Posterior vena cava (tissue), 2 donors: Measurements from ENCODE around the gene CEP112. TPM values are rescaled to one million over a fixed set of nuclear protein-coding genes. Genes with fewer than 3 reads are reported as not detected.

Source experiments
- DNase-seq: peaks from one replicate; pipeline ENCODE4 v3.0.0-alpha.2; 2020; ENCODE audit warnings: low spot score
- intact Hi-C, 2 donors: fragments of 100-400 bp; cut with DNase I; formaldehyde crosslinking; loops; one replicate each; pipeline versions ENCODE4 v1.14.1 to v1.14.2; 2022 to 2023
- total RNA-seq, 2 donors: library from RNA; stranded (reverse); fragmentation: NEBNext Ultra II Directional; extraction: Animal tissue kit (Norgen Biotek cat#: 25700); gene quantifications; one replicate each; pipeline ENCODE4 v1.2.1, GENCODE V29; 2021
- donor health status: DM: yes; HTN: yes; CAD: no.
- donor health status: DM: yes; HTN: yes; CAD: no.

The CEP112 gene
- total RNA-seq, 2 donors from 2014 or later: 27.5 to 33.4 TPM

DNA sequence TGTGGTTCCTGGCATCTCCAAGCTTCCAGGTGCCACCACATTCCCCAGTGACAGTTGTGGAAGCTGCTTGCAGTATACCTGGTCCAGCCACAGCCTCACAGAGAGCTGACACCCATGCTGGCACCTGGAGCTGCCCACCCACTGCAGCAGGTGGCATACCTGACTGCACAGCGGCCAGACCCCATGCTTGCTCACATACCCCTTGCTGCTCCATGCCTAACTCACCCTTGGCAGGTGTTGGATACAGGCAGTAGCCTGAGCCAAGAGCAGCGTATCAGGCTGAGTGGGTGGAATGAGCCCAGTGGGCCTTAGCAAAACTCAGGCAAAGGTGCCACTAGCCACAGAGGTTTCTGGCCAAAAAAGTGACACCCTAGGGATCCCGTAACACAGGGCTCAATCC lies 232.3 kb downstream of the CEP112 start:
- DNase-seq: no peak
- intact Hi-C loops: no loop called here

DNA sequence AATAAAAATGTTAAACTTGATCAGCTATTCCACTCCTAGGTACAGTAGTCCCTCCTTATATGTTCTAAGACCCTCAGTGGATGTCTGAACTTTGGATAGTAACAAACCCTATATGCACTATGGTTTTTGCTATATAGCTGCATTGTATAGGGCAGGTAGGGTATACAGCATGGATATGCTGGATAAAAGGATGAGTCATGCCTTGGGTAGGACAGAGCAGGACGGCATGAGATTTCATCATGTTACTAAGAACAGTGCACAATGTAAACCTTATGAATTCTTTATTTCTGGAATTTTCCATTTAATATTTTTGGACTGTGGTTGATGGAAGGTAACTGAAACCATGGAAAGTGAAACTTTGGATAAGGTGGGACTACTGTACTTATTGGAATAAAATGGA lies 235.1 kb downstream of the CEP112 start:
- intact Hi-C loops: no loop called here
- no peak for DNase-seq

DNA sequence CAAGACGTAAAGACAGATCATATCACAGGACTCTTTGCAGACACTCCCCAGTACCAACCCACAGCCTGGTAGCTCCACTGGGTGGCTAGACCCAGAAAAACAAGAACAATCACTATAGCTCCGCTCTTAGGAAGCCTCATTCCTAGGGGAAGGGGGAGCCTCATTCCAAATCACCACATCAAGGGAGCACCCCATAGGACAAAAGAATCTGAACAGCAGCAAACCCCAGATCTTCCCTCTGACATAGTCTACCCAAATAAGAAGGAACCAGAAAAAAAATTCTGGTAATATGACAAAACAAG lies 237.8 kb downstream of the CEP112 start:
- intact Hi-C loops: no loop called here
- DNase-seq: no peak

DNA sequence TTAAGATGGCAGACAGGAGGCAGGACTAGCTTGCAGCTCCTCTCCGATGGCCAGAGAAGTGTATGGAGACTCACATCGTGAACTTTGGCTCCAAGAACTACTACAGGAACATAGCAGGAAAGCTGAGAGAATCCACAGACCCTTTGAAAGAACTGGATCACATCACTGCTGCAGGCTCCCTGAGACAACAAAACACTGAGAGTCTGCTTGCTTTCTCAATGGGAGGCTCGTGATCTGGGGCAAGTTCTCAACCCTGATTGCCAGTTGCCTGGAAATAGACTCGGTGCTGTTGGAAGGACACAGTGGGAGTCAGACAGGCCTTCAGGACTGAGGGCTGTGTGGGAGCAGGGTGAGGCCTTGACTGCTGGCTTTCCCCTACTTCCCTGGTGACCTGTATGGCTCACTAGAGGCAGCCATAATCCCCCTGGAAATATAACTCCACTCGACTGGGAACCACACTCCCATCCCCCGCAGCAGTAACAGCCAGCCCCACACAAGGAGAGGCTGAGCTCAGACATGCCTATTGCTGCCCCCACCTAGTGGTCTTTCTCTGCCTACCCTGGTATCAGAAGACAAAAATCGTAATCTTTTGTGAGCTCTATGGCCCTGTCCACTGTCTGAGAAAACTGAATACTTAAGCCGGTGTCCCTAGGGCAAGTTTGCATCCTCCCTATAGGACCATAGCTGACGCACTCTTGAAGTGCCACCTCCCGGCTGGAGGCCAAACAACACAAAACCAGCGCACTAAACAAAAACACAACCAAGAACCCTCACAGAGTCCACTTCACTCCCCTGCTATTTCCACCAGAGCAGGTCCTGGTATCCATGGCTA lies 238.4 kb downstream of the CEP112 start:
- DNase-seq: no peak
- intact Hi-C loops: loop anchor here in 1 of 2 donors (1.0 kb wide), 1 partner anchor 40 kb away; no protein-coding TSS in a partner anchor

DNA sequence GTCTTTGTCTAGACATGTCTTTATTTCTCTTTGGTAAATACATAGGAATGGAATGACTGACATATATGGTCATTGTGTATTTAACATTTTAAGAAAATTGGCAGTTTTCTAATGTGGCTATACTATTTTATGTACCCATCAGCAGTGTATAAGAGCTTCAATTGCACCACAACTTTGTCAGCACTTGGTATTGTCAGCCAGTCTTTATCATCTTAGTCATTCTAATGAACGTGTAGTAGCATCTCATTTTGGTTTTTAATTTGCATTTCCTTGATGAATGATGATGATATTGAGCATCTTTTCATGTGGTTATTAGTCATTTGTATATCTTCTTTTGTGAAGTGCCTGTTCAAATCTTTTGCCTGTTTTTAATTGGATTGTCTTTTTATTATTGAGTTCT lies 239.3 kb downstream of the CEP112 start:
- no peak for DNase-seq
- intact Hi-C loops: no loop called here

DNA sequence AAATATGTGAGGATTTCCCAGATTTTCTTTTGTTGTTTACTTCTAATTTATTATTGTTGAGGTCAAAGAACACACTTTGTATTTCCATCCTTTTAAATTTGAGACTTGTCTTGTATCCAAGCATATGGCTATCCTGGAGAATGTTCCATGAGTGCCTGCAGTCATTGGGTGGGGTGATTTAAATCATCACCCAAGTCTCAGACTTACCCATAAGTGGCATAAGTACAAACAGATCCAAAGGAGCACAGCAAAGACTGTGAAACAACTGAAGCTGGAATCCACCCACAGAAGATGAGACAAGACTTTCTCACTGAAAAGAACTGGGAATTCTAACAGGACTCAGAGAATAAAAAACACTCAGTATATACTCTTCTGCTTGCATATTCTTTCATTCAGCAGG lies 239.9 kb downstream of the CEP112 start:
- no peak for DNase-seq
- intact Hi-C loops: no loop called here

DNA sequence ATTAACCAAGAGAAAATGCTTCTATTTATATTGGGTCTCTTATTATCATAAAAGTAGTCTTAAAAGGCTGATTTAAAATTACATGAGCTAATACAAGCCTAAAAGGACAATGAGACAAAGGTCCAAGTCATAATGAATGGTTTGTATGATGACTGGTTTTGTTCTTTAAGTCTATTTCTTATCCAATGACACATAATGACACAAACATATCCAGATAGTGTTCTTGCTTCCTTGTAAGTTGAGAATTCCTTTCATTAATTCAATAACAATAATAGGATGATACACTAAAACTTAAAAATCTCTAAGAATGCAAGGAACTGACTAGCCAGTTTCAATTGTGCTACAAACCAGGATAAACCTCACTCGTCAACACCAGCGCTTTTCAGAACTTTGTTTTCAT lies 244.1 kb downstream of the CEP112 start:
- DNase-seq: no peak
- intact Hi-C loops: no loop called here

DNA sequence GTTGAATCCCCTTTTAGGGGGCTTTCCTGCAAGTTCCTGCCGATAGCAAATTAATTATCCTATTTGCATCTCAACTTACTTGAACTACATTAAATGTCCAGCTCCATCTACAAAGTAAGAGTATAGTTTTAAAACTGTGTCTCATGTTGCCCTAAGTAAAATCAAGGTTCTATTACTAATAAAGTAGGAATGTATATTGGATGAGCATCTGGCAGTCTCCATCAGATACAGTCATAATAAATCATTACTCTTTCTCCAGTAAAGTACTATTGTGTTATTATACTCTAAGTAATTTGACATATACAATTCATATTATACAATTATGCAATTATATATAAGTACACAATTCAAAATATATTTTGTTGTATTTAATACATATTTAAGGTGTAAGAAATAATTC lies 249.3 kb downstream of the CEP112 start:
- DNase-seq: no peak
- intact Hi-C loops: no loop called here

DNA sequence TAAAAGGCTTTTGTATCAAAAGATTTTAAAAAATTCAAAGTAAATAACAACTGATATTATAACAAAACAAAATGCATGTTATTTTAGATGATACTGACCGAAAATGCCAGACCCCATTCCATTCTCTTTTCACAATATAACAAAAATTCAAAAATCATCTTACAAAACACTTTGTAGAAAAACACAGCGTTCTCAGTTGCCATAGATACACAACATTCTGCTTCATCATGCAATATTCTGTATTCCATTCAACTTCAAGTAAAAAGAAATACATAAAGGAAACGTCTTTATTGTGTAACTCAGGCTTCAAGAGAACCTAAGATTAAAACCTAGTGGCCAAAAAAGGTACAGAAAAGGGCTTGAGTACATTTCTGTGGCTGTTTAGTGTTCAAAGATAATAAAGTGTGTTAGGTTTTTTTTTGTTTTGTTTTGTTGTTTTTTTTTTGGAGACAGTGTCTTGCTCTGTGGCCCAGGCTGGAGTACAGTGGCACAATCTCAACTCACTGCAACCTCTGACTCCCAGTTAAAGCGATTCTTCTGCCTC lies 250.5 kb downstream of the CEP112 start:
- intact Hi-C loops: no loop called here

DNA sequence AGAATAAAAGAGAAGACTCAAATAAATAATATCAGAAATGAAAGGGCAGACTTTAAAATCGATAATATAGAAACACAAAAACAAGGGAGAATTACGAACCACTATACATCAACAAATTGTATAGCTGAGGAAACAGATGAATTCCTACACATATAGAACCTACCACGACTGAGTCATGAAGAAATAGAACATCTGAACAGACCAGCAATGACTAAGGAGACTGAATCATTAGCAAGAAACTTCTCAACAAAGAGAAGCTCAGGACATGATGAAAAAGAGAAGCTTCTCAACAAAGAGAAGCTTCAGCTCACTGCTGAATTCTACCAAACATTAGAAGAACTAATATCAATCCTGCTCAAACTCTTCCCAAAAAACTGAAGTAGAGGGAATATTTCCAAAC lies 255.9 kb downstream of the CEP112 start:
- DNase-seq: no peak
- intact Hi-C loops: no loop called here

More for the DNA sequence above, 250.5 kb downstream of the CEP112 start:
- DNase-seq: no peak

DNA sequence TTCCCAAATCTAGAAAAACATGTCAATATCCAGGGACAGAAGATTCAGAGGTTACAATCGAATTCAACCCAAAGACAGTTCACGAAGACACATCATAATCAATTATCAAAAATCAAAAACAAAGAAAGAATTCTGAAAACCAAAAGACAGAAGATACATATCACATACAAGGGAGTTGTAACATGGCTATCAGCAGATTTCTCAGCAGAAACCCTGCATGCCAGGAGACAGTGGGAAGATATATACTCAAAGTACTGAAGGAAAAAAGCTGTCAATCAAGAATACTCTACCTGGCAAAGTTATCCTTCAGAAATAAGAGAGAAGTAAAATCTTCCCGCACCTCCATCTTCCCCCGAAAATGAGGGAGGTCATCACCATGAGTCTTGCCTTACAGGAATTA lies 258.6 kb downstream of the CEP112 start:
- no peak for DNase-seq
- intact Hi-C loops: no loop called here

DNA sequence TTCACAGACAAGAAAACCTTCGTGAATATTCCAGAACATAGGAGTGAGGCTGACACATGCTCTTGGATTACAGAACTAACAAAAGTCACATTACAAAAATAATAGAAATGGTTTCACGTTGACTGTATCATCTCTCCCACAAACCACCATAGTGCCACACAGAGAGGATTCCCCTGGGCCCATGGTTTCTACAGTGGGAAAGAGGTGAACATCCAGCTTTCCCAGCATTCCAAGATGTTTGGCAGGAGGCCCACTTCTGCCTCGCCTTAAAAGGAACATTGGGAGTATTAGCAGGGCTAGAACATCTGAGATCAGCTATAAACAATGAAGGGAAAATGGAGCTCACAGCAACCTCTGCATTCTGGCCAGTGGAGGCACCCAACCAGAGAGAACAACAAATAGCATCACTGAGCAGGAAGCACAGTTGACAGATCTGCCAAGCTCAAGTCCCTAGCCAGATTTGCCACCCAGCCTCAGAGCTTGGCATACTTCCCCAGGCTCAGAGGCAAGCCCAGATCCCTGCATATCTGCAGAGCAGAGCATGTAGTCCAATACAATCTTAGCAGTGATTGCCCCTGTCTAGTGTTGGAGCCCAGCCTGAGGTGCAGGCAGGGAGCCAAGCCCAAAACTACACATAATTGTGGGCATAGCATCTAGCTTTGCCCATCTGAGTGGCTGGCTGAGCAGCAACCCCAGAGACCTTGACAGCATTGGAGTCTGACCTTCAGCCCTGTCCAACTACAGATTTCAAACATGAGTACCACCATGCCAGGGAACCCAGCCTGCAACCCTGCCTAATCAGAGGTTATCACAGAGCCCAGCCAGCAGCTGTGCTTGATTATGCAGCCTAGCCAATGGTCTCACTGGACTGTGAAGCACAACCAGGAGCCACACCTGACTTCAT lies 260.4 kb downstream of the CEP112 start:
- no peak for DNase-seq
- intact Hi-C loops: no loop called here

DNA sequence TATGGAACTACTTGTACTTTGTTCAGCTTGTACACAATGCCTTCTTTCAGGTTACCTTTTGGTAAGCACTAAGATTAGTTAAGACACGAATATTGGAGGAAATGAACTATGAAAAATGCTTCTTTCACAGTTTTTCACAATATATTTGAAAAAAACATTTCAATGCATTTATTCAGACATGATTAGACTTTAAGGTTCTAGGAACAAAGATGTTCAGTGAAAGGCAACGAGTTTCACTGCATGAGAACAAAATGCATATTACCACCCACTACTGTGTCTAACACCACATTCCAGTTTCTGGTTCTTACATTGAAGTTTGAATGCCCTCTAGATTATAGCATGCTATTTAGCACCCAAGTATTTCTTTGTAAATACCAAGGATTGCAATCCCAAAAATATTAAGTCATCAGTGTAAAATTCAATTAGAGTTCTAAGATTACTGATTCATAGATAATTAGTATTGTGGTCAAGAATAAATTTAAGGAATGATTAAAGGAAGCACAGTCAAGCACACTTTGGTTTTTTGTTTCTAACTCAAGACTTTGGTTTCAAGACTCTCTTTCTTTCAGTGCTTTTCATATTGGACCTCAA lies 261.7 kb downstream of the CEP112 start:
- no peak for DNase-seq
- intact Hi-C loops: no loop called here

DNA sequence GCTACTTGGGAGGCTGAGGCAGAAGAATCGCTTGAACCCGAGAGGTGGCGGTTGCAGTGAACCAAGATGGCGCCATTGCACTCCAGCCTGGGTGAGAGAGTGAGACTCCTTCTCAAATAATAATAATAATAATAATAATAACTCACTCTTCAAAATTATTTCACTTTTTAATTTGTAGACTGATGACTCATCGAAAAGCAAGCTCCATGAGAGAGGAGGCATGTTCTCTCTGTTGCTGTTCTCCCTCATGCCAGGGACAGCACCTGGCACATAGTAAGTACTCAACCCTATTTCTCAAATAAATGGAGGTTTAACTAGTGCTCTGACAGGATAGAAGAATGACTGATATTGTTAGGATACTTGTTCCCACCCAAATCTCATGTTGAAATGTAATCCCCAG lies 265.3 kb downstream of the CEP112 start:
- no peak for DNase-seq
- intact Hi-C loops: no loop called here

DNA sequence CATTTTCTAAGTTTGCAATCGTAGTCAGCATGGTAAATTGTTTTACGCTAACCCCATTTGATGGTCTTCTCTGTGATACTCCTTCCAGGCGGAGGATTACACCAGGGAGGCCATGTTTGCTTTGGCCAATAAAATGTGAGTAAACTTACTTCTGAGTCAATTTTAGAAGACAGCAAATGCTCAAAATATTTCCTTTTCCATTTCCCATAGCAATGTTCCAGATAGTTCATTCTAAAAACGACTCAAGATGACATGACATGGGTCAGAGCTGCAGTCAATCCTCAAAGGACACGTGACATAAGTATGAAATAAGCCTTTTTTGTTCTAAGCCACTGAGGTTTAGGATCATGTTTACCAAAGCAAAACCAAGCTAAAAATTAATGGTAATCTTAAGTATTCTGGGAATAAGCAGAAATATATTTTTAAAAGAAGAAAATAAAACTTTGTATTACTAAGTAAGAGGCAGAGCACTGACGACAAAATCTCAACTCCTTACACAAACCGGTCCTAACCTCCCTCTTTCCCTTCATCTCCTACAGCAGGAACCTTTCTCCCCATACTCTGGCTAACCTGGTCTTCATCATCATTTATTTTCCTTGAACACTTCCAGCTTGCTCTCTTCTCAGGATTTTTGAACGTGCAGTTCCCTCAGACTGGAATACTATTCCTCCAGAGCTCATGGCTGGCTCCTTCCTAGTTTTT lies 266.2 kb downstream of the CEP112 start:
- DNase-seq: no peak
- intact Hi-C loops: no loop called here

DNA sequence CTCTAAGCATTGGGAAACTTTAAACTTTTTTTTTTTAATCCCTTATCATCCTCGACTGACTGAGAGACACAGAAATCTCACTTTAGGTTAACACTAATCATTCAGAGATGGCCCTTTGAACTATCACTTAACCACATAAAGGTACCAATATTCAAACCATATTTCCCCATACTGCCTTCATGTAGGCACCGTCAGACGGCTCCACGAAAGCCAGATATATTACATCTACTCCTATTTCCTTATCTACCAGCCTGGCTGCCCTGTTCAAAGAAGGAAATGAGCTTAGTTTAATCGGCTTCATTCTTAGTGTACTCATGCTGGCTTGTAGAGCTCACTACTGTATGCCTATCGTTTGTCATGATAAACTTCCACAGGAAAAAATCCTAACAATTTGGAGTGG lies 270.9 kb downstream of the CEP112 start:
- no peak for DNase-seq
- intact Hi-C loops: no loop called here

DNA sequence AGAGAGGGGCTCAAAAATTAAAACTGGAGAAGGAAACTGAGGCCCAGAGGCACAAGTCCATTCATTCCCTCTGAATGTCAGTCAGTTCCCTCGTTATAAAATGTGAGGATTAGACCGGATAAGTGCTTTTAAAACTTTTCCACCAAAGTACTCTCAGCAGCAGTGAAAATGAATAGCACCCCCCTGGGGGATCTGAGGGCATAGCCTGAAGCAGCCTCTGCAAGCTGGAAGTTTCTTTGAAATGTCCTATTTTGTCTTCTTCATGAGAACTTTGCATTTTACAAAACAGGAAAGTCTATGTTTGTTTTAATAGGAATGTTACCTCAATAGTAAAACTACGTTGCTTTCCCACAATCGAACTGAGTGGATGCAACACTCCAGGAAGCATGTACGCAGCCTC lies 273.0 kb downstream of the CEP112 start:
- DNase-seq: no peak
- intact Hi-C loops: no loop called here

DNA sequence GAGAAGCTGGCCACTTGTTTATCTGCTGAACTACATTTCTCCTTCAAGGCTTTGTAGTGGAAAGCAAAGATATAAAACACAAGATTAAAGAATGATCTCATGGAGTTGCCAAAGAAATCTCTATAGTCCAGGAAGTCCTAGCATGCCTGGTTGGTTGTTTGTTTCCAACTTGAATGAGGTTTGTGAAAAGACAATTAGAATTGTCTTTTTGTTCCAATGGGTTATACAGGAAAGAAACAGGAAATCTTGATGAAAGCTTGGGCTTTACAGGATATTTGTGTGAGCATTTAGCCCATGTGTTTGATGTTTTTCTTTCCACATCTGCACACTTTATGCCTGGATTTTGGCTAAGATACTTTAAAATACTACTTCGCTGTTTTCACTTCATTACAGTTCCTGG lies 273.4 kb downstream of the CEP112 start:
- intact Hi-C loops: no loop called here
- DNase-seq: no peak

DNA sequence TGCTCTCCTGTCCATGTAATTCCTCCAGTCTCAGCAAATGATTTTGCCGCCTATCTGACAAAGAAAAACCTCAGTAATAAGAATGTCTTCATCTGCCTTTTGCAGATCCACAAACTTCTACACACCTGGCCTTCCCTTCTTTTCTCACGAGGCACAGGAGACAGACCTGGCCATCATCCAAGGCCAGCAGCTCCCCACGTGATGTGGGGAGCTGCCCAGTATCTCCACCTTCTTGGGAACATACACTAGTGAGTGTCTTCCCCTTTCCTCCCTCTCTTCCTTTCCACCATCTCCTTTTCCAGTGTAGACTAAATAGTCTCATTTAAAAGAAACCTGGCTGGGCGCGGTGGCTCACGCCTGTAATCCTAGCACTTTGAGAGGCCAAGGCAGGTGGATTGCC lies 274.4 kb downstream of the CEP112 start:
- intact Hi-C loops: no loop called here
- no peak for DNase-seq

DNA sequence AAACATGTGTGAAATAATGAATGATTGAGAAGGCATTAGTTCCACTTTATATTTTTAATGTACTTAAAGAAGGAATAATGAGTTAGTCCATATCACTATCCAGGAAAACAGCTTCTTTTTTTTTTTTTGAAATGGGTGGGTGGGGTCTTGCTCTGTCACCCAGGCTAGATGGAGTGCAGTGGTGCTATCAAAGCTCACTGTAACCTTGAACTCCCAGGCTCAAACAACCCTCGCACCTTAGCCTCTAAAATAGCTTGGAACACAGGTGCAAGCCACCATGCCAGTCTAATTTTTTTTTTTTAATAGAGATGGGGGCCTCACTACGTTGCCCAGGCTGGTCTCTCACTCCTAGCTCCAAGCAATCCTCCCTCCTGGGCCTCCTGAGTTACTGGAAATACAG lies 275.5 kb downstream of the CEP112 start:
- intact Hi-C loops: no loop called here
- DNase-seq: no peak
